Osteoblast (primary cell): Measurements from ENCODE around the gene MUCL3. TPM values are rescaled to one million over a fixed set of nuclear protein-coding genes. Genes with fewer than 3 reads are reported as not detected.
A peak's percentile ranks its signal among the peaks of the same experiment; 100 is the strongest.

Experiments used
- DNase-seq: peaks from one replicate; pipeline ENCODE4 v3.0.0; 2011; ENCODE audit warnings: low spot score, mixed read lengths; ENCODE audit not compliant: insufficient read length; ENCODE audit errors: missing footprints
- H2AFZ ChIP-seq: 2 replicates; pipeline ENCODE4 v1.6.0; 2011; ENCODE audit warnings: mild to moderate bottlenecking, low read length
- H3K27ac ChIP-seq: 2 replicates; pipeline ENCODE4 v1.5.1; 2011; ENCODE audit warnings: mild to moderate bottlenecking, low read depth, low read length, moderate library complexity
- H3K27me3 ChIP-seq: 2 replicates; pipeline ENCODE4 v1.6.0; 2012; ENCODE audit warnings: mild to moderate bottlenecking, control low read depth, inconsistent platforms, low read length, moderate library complexity; ENCODE audit not compliant: insufficient read depth
- H3K36me3 ChIP-seq: 2 replicates; pipeline ENCODE4 v1.5.1; 2011; ENCODE audit warnings: mild to moderate bottlenecking, low read length, control low read depth, moderate library complexity; ENCODE audit not compliant: insufficient read depth
- H3K4me1 ChIP-seq: 2 replicates; pipeline ENCODE4 v1.5.1; 2011; ENCODE audit warnings: mild to moderate bottlenecking, low read length, control low read depth, moderate library complexity; ENCODE audit not compliant: insufficient read depth
- H3K4me2 ChIP-seq: 2 replicates; pipeline ENCODE4 v1.6.0; 2011; ENCODE audit warnings: mild to moderate bottlenecking, low read length; ENCODE audit not compliant: insufficient read depth
- H3K4me3 ChIP-seq: fragments of 200-600 bp; sonication (generic); 3 replicates; pipeline ENCODE4 v1.5.1; 2012; ENCODE audit warnings: mild to moderate bottlenecking, low read length, inconsistent platforms; ENCODE audit not compliant: insufficient read depth
- H3K79me2 ChIP-seq: 2 replicates; pipeline ENCODE4 v1.6.0; 2012; ENCODE audit warnings: mild to moderate bottlenecking, low read length, control low read depth, inconsistent platforms; ENCODE audit not compliant: insufficient read depth
- H3K9me3 ChIP-seq: 2 replicates; pipeline ENCODE4 v1.5.1; 2011; ENCODE audit warnings: low read depth, low read length, control low read depth
- H4K20me1 ChIP-seq: 2 replicates; pipeline ENCODE4 v1.6.0; 2012; ENCODE audit warnings: mild to moderate bottlenecking, low read length, control low read depth; ENCODE audit not compliant: insufficient read depth
- total RNA-seq: library from RNA; depleted of rRNA; stranded (reverse); fragments of >200 nt; gene quantifications from 2 replicates; pipeline ENCODE4 v1.2.3, GENCODE V29; 2012
- TF ChIP-seq, protein P1 (sequence below): IDR thresholded peaks from 2 replicates; pipeline ENCODE4 v1.5.1; 2011; ENCODE audit warnings: mild to moderate bottlenecking, low read depth, low read length, moderate library complexity; ENCODE audit errors: extremely low read depth

The MUCL3 gene
- total RNA-seq, 1 donor = not detected

DNA sequence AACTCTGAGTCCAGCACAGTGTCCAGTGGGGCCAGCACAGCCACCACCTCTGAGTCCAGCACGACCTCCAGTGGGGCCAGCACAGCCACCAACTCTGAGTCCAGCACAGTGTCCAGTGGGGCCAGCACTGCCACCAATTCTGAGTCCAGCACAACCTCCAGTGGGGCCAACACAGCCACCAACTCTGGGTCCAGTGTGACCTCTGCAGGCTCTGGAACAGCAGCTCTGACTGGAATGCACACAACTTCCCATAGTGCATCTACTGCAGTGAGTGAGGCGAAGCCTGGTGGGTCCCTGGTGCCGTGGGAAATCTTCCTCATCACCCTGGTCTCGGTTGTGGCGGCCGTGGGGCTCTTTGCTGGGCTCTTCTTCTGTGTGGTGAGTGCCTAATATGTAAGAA lies 46.5 kb downstream of the MUCL3 start:
- Histone ChIP-seq H2AFZ (no peak overlapping the region), H3K4me3 (no peak overlapping the region), H3K36me3 (no peaks in the 10 kb centered on the region), H3K4me2 (no peak overlapping the region), H3K4me1 (peaks cover 3% of the 10 kb centered on the region), H3K27ac (no peak overlapping the region), H4K20me1 (no peaks in the 10 kb centered on the region), H3K9me3 (no peaks in the 10 kb centered on the region), H3K27me3 (peaks cover 7% of the 10 kb centered on the region), H3K79me2 (no peaks in the 10 kb centered on the region)
- TF ChIP-seq, protein P1, sequence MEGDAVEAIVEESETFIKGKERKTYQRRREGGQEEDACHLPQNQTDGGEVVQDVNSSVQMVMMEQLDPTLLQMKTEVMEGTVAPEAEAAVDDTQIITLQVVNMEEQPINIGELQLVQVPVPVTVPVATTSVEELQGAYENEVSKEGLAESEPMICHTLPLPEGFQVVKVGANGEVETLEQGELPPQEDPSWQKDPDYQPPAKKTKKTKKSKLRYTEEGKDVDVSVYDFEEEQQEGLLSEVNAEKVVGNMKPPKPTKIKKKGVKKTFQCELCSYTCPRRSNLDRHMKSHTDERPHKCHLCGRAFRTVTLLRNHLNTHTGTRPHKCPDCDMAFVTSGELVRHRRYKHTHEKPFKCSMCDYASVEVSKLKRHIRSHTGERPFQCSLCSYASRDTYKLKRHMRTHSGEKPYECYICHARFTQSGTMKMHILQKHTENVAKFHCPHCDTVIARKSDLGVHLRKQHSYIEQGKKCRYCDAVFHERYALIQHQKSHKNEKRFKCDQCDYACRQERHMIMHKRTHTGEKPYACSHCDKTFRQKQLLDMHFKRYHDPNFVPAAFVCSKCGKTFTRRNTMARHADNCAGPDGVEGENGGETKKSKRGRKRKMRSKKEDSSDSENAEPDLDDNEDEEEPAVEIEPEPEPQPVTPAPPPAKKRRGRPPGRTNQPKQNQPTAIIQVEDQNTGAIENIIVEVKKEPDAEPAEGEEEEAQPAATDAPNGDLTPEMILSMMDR = no peak
- no peak for DNase-seq

DNA sequence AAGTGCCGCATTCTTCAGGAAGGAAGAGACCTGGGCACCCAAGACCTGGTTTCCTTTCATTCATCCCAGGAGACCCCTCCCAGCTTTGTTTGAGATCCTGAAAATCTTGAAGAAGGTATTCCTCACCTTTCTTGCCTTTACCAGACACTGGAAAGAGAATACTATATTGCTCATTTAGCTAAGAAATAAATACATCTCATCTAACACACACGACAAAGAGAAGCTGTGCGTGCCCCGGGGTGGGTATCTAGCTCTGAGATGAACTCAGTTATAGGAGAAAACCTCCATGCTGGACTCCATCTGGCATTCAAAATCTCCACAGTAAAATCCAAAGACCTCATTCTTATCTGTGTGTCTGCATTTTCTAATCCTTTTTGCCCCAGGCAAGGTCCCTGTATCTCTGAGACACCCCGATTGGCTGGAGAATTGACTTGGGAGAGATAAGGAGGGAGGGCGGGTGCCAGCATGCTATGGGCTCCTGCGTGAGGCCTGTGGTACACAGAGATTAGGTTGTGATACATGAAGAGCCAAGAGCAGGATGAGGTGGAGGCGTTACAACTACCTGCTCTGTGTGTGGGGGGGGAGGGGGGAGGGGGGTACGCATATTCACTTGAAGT lies 47.5 kb downstream of the MUCL3 start:
- Histone ChIP-seq H3K4me1 (no peaks in the 10 kb centered on the region), H3K36me3 (no peaks in the 10 kb centered on the region), H4K20me1 (no peaks in the 10 kb centered on the region), H3K4me3 (no peak overlapping the region), H3K4me2 (no peak overlapping the region), H2AFZ (no peak overlapping the region), H3K79me2 (no peaks in the 10 kb centered on the region), H3K27me3 (peaks cover 6% of the 10 kb centered on the region), H3K27ac (no peak overlapping the region), H3K9me3 (no peaks in the 10 kb centered on the region)
- TF ChIP-seq, protein P1 = no peak
- no peak for DNase-seq

DNA sequence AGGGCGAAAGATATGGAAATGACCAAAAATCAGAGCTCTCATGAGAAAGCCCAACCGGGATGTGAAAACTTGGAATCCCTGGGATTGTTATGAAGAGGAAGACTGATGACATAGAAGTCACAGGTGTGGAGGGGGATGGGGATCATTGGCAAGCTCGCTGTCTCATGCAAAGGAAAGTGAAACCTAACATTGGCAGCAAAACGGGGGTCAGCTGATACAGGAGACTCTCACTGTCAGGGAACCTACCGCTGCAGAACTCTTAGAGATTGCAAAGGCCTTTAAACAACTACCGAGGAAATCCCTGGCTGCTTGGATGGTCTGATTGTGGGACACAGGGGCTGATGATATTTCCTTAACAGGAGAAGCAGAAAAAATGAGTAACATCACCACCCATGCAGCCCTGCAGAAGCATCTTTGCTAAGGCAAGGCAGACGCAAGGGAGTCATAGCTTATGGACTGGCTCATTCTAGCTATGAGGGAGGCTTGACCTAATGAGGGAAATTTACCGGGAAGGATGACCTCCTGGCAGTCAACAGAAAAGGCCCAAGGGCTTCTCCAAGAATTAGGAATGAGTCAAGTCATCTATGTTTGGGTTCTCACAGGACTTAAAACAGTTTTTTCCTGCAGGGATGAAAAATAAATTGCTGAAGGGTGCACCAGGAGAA lies 49.8 kb downstream of the MUCL3 start:
- Histone ChIP-seq H3K27me3 (no peaks in the 10 kb centered on the region), H3K4me1 (no peaks in the 10 kb centered on the region), H2AFZ (no peak overlapping the region), H3K4me2 (no peak overlapping the region), H3K79me2 (no peaks in the 10 kb centered on the region), H3K9me3 (no peaks in the 10 kb centered on the region), H3K4me3 (no peak overlapping the region), H3K36me3 (no peaks in the 10 kb centered on the region), H4K20me1 (no peaks in the 10 kb centered on the region), H3K27ac (no peak overlapping the region)
- TF ChIP-seq, protein P1 = no peak
- peak; percentile 68 for DNase-seq

- Histone ChIP-seq H3K27me3 (no peaks in the 10 kb centered on the region), H3K27ac (no peak overlapping the region), H4K20me1 (no peaks in the 10 kb centered on the region), H3K4me3 (no peak overlapping the region), H3K9me3 (no peaks in the 10 kb centered on the region), H2AFZ (no peak overlapping the region), H3K36me3 (no peaks in the 10 kb centered on the region), H3K4me1 (no peaks in the 10 kb centered on the region), H3K4me2 (no peak overlapping the region), H3K79me2 (no peaks in the 10 kb centered on the region)
- TF ChIP-seq, protein P1 = no peak
- DNase-seq = no peak
Observed at GRCh38 chr6:30991891-30992290, 51.1 kb downstream of the MUCL3 start.
